Fibroblast of skin of scalp (primary cell): ENCODE results near the gene NCL. TPM values are rescaled to one million over a fixed set of nuclear protein-coding genes. Genes with fewer than 3 reads are reported as not detected.

Experiments
- DNase-seq: peaks from one replicate; pipeline ENCODE4 v3.0.0-alpha.2; 2013
- polyA plus RNA-seq, 2 experiments: library from polyadenylated mRNA; unstranded; fragments of 120-200 nt; gene quantifications; one replicate each; pipeline ENCODE4 v1.2.1, GENCODE V29; 2013; ENCODE audit not compliant: insufficient read length in 2 of 2

NCL gene
- polyA plus RNA-seq (2013, experiment 1 of 2; ENCODE audit: insufficient read length) = 638 TPM
- polyA plus RNA-seq (2013, experiment 2 of 2; ENCODE audit: insufficient read length) = 665 TPM

- DNase-seq = peak; percentile 99
These were observed at the start of gene NCL for GRCh38 chr2:231463698-231464575. TSS of gene NCL (minus strand) at chr2:231464484. CDS start at chr2:231464353, 131 bp downstream.

- no peak for DNase-seq
These were observed 49.5 kb upstream of the NCL start for GRCh38 chr2:231513746-231514224.

GRCh38 chr2:231512222-231512621, 47.9 kb upstream of the NCL start:
- peak; percentile 35 for DNase-seq

GRCh38 chr2:231503766-231504165, 39.5 kb upstream of the NCL start:
- DNase-seq = no peak

- DNase-seq = no peak
These were observed 38.3 kb upstream of the NCL start for GRCh38 chr2:231502596-231502995.

- DNase-seq = no peak
These were observed 33.4 kb upstream of the NCL start for GRCh38 chr2:231497651-231498050.

GRCh38 chr2:231494669-231495068, 30.4 kb upstream of the NCL start:
- DNase-seq = no peak

- no peak for DNase-seq
These were observed 26.5 kb upstream of the NCL start for GRCh38 chr2:231490801-231491200.

- no peak for DNase-seq
These were observed 25.7 kb upstream of the NCL start for GRCh38 chr2:231489990-231490389.

GRCh38 chr2:231488331-231488730, 24.0 kb upstream of the NCL start:
- DNase-seq = no peak

GRCh38 chr2:231486851-231487596, 22.7 kb upstream of the NCL start:
- no peak for DNase-seq

GRCh38 chr2:231483398-231484329, 19.4 kb upstream of the NCL start:
- DNase-seq = peak; percentile 33

GRCh38 chr2:231482806-231483391, 18.6 kb upstream of the NCL start:
- peak; percentile 71 for DNase-seq

- DNase-seq = no peak
These were observed 16.5 kb upstream of the NCL start for GRCh38 chr2:231480781-231481180.

- DNase-seq = no peak
These were observed 15.2 kb upstream of the NCL start for GRCh38 chr2:231479455-231479854.

- DNase-seq = no peak
These were observed 12.6 kb upstream of the NCL start for GRCh38 chr2:231476920-231477319.

GRCh38 chr2:231475965-231476364, 11.7 kb upstream of the NCL start:
- DNase-seq = no peak

- no peak for DNase-seq
These were observed 8.5 kb upstream of the NCL start for GRCh38 chr2:231472816-231473215.

GRCh38 chr2:231470246-231470900, 6.1 kb upstream of the NCL start:
- DNase-seq = no peak

GRCh38 chr2:231469583-231469950, 5.3 kb upstream of the NCL start:
- DNase-seq = no peak
